Hepatocyte (in vitro differentiated cells): Measurements from ENCODE around the gene CHRNA4. TPM values are rescaled to one million over a fixed set of nuclear protein-coding genes. Genes with fewer than 3 reads are reported as not detected.

Experiments
- DNase-seq: peaks from one replicate; pipeline ENCODE4 v3.0.0-alpha.2; 2016; ENCODE audit warnings: low spot score
- H2AFZ ChIP-seq: fragments of 200-600 bp; sonication (generic); 2 replicates; pipeline ENCODE4 v1.6.0; 2016; ENCODE audit warnings: antibody characterized with exemption, mild to moderate bottlenecking
- H3K27ac ChIP-seq: fragments of 200-600 bp; sonication (generic); 2 replicates; pipeline ENCODE4 v1.5.1; 2016; ENCODE audit warnings: mild to moderate bottlenecking
- H3K27me3 ChIP-seq: fragments of 200-600 bp; sonication (generic); 2 replicates; pipeline ENCODE4 v1.6.1; 2016
- H3K36me3 ChIP-seq: fragments of 200-600 bp; sonication (generic); replicated peaks from 2 replicates; pipeline ENCODE4 v1.5.1; 2016; ENCODE audit warnings: low read depth; ENCODE audit not compliant: insufficient read depth
- H3K4me1 ChIP-seq: fragments of 200-600 bp; sonication (generic); 2 replicates; pipeline ENCODE4 v1.5.1; 2016; ENCODE audit warnings: mild to moderate bottlenecking, moderate library complexity; ENCODE audit not compliant: insufficient read depth
- H3K4me2 ChIP-seq: fragments of 200-600 bp; sonication (generic); 2 replicates; pipeline ENCODE4 v1.6.0; 2016
- H3K4me3 ChIP-seq: fragments of 200-600 bp; sonication (generic); 2 replicates; pipeline ENCODE4 v1.5.1; 2016; ENCODE audit warnings: mild to moderate bottlenecking
- H3K79me2 ChIP-seq: fragments of 200-600 bp; sonication (generic); 2 replicates; pipeline ENCODE4 v1.6.0; 2017; ENCODE audit warnings: mild to moderate bottlenecking
- H3K9me2 ChIP-seq: fragments of 200-600 bp; sonication (generic); replicated peaks from 2 replicates; pipeline ENCODE4 v1.6.0; 2017; ENCODE audit warnings: mild to moderate bottlenecking; ENCODE audit not compliant: insufficient read depth
- H3K9me3 ChIP-seq: fragments of 200-600 bp; sonication (generic); 2 replicates; pipeline ENCODE4 v1.5.1; 2016; ENCODE audit warnings: low read depth, mild to moderate bottlenecking
- H4K20me1 ChIP-seq: fragments of 200-600 bp; sonication (generic); 2 replicates; pipeline ENCODE4 v1.6.0; 2016; ENCODE audit warnings: mild to moderate bottlenecking; ENCODE audit not compliant: insufficient read depth, poor library complexity, severe bottlenecking
- EZH2 ChIP-seq: fragments of 200-600 bp; sonication (generic); IDR thresholded peaks from 2 replicates; pipeline ENCODE4 v1.6.1; 2016; ENCODE audit warnings: antibody characterized with exemption, mild to moderate bottlenecking, borderline replicate concordance
- EZH2phosphoT487 ChIP-seq: fragments of 200-600 bp; sonication (generic); IDR thresholded peaks from one replicate; pipeline ENCODE4 v1.6.1; 2018; ENCODE audit warnings: antibody characterized with exemption, mild to moderate bottlenecking, low read depth, moderate library complexity; ENCODE audit not compliant: unreplicated experiment, severe bottlenecking
- WGBS: methylation state at CpG from one replicate; pipeline ENCODE4 v1.1.6; 2016; ENCODE audit warnings: low lambda C conversion rate; ENCODE audit errors: missing lambda C conversion rate; 5-methylcytosine and 5-hydroxymethylcytosine counted together
- polyA plus RNA-seq: library from polyadenylated mRNA; unstranded; fragments of >200 nt; fragmentation: Nextera tagmentation; extraction: Ambion mirVana; gene quantifications from 2 replicates; pipeline ENCODE4 v1.2.1, GENCODE V29; 2016
- total RNA-seq: library from RNA; depleted of rRNA; stranded (reverse); fragments of >200 nt; gene quantifications from 2 replicates; pipeline ENCODE4 v1.2.3, GENCODE V29; 2014
- TF ChIP-seq, protein P1 (sequence below): fragments of 200-600 bp; sonication (generic); IDR thresholded peaks from 2 replicates; pipeline ENCODE4 v1.5.1; 2016; ENCODE audit warnings: antibody characterized with exemption, mild to moderate bottlenecking; ENCODE audit not compliant: poor library complexity

Gene CHRNA4
- total and polyA plus RNA-seq, 2 experiments from 2014 or later: 0.25 TPM; not detected in 1

DNA sequence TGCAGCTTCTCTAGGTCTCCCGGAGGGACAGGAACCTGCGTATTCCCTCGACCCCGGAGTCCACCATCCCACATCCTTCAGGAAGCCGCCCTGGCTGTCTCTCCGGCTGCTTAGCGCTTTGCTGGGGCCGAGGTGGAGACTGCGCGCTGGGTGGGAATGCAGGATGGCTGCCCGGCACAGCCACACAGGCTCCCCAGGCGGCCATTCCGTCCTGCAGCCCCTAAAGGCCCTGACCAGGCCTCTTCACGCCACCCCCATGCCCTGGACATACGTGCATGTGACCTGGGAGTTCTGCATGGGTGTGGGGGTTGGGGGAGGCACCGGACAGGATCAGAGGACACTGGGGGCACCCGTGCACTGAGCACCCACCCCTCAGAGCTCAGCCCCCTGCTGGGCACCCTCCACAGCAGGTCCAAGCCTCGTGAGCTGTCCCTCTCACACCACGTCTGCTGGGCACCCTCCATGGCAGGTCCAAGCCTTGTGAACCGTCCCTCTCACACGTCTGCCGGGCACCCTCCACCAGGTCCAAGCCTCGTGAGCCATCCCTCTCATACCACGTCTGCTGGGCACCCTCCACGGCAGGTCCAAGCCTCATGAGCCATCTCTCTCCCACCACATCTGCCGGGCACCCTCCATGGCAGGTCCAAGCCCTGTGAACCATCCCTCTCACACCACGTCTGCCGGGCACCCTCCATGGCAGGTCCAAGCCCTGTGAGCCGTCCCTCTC, 40.4 kb upstream of the CHRNA4 start:
- H2AFZ ChIP-seq: no peak overlapping the region
- 82% methylated on average over 22 of the region's 29 CpGs for WGBS
- H3K9me3 ChIP-seq: no peaks in the 10 kb centered on the region
- H3K79me2 ChIP-seq: no peaks in the 10 kb centered on the region
- H3K9me2 ChIP-seq: no peaks in the 10 kb centered on the region
- no peak overlapping the region for H3K4me3 ChIP-seq
- TF ChIP-seq, protein P1, sequence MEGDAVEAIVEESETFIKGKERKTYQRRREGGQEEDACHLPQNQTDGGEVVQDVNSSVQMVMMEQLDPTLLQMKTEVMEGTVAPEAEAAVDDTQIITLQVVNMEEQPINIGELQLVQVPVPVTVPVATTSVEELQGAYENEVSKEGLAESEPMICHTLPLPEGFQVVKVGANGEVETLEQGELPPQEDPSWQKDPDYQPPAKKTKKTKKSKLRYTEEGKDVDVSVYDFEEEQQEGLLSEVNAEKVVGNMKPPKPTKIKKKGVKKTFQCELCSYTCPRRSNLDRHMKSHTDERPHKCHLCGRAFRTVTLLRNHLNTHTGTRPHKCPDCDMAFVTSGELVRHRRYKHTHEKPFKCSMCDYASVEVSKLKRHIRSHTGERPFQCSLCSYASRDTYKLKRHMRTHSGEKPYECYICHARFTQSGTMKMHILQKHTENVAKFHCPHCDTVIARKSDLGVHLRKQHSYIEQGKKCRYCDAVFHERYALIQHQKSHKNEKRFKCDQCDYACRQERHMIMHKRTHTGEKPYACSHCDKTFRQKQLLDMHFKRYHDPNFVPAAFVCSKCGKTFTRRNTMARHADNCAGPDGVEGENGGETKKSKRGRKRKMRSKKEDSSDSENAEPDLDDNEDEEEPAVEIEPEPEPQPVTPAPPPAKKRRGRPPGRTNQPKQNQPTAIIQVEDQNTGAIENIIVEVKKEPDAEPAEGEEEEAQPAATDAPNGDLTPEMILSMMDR: no peak
- no peak for TF ChIP-seq EZH2
- no peak for TF ChIP-seq EZH2phosphoT487
- no peaks in the 10 kb centered on the region for H3K27me3 ChIP-seq
- H3K27ac ChIP-seq: no peak overlapping the region
- no peaks in the 10 kb centered on the region for H3K36me3 ChIP-seq
- no peaks in the 10 kb centered on the region for H3K4me1 ChIP-seq
- H4K20me1 ChIP-seq: no peaks in the 10 kb centered on the region
- H3K4me2 ChIP-seq: no peak overlapping the region
- DNase-seq: no peak

DNA sequence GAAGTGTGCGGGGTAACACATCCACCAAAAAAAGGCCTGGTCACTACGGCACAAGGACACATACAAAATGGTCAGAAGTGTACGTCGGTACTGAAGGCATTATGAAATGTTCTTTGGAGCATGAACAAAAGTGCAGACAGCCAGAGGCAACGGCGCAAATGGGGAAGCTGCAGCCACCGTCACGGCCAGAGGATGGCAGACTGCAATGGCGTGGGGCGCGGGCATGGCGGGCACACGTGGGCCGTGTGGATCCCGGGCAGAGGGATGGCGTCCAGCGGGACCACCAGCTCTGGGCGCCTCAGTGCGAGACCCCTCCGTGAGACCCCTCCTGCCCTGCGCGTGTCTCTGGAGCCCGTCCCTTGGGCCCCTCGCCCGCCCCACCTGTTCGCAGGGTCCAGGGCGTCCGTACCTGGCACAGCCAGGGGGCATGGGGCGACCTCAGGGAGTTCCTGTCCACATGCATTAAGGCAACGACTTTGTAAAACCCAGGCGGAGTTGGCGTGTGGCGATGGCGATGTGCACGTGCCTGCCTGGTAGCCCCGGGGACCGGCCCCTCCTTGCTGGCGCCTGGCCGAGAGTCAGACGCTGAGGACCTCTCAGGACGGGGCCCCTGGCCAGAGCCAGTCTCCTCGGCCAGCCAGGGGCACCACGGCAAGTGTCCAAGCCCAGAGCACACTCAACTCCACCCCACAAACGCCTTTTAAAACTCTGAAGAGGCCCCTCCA, 39.5 kb upstream of the CHRNA4 start:
- H3K36me3 ChIP-seq: no peaks in the 10 kb centered on the region
- TF ChIP-seq EZH2 (no peak), EZH2phosphoT487 (no peak)
- TF ChIP-seq, protein P1: no peak
- H3K4me1 ChIP-seq: no peaks in the 10 kb centered on the region
- H3K79me2 ChIP-seq: no peaks in the 10 kb centered on the region
- H3K9me3 ChIP-seq: no peaks in the 10 kb centered on the region
- WGBS: 93% methylated on average over 38 of the region's 44 CpGs
- no peak overlapping the region for H3K4me2 ChIP-seq
- DNase-seq: no peak
- H4K20me1 ChIP-seq: no peaks in the 10 kb centered on the region
- H3K27ac ChIP-seq: no peak overlapping the region
- H2AFZ ChIP-seq: no peak overlapping the region
- H3K27me3 ChIP-seq: no peaks in the 10 kb centered on the region
- H3K9me2 ChIP-seq: no peaks in the 10 kb centered on the region
- no peak overlapping the region for H3K4me3 ChIP-seq

DNA sequence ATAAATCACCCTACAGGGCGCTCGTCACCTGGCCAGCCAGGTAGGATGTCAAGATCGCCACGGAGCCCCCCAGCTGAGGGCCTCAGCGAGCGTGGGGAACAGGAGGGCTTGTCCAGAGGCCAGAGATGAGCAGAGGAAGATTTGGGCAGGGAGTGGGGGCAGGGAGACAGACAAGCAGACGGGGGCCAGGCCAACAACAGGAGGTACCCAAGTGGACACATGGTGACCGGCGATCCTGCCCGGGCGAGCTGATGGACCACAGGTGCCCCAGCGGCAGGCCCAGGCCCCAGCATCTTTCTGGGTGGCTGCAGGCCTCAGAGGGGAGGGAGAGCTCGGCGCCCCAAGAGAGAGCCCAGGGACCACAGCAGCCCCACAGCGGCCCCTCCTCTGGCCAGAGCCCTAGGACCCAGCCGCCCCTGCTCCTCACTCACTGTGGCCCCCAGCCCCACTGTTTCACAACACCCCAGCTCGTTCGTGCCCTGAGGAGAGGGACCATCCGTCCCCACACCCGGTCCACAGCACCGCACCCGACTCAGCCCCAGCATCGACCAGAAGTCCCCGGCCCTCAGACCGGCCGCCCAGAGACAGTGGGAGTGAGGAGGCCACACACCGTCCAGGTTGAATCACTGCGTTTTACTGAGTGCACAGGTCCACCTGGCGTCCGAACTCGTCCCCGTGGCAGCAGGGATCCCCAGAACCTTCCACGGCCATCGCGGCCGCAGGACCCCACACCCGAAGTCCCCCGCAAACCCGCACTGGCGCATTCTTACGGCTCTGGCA, 38.6 kb upstream of the CHRNA4 start:
- no peak overlapping the region for H3K4me2 ChIP-seq
- H3K9me3 ChIP-seq: no peaks in the 10 kb centered on the region
- 93% methylated on average over 38 of the region's 41 CpGs for WGBS
- H4K20me1 ChIP-seq: no peaks in the 10 kb centered on the region
- H3K36me3 ChIP-seq: no peaks in the 10 kb centered on the region
- no peak overlapping the region for H3K4me3 ChIP-seq
- no peaks in the 10 kb centered on the region for H3K27me3 ChIP-seq
- no peaks in the 10 kb centered on the region for H3K9me2 ChIP-seq
- TF ChIP-seq EZH2phosphoT487 (no peak), EZH2 (no peak)
- TF ChIP-seq, protein P1: no peak
- H3K27ac ChIP-seq: no peak overlapping the region
- no peaks in the 10 kb centered on the region for H3K79me2 ChIP-seq
- H2AFZ ChIP-seq: no peak overlapping the region
- no peak for DNase-seq
- no peaks in the 10 kb centered on the region for H3K4me1 ChIP-seq
